ENCODE results near the gene PEX10.
"Not testable (repeated sequence)": the region's sequence is repeated elsewhere in the genome, so short reads cannot be mapped to it uniquely, and the experiment has no call there.

Gene PEX10

GRCh38 chr1:2443277-2444137 is 31.1 kb upstream of the PEX10 start:
- DNase-seq: no peak

GRCh38 chr1:2442661-2443060 is 30.3 kb upstream of the PEX10 start:
- DNase-seq: no peak

- no peak for DNase-seq
Observed at GRCh38 chr1:2441746-2442145, 29.4 kb upstream of the PEX10 start.

GRCh38 chr1:2440346-2440745 is 28.0 kb upstream of the PEX10 start:
- not testable (repeated sequence) for DNase-seq

- no peak for DNase-seq
Observed at GRCh38 chr1:2439369-2439768, 27.0 kb upstream of the PEX10 start.

GRCh38 chr1:2438641-2439040 is 26.3 kb upstream of the PEX10 start:
- no peak for DNase-seq

- no peak for DNase-seq
Observed at GRCh38 chr1:2438038-2438437, 25.7 kb upstream of the PEX10 start.

GRCh38 chr1:2437617-2438016 is 25.3 kb upstream of the PEX10 start:
- DNase-seq: no peak

- no peak for DNase-seq
Observed at GRCh38 chr1:2436876-2437275, 24.5 kb upstream of the PEX10 start.

GRCh38 chr1:2435746-2436355 is 23.5 kb upstream of the PEX10 start:
- no peak for DNase-seq

GRCh38 chr1:2435091-2435490 is 22.7 kb upstream of the PEX10 start:
- DNase-seq: no peak

- DNase-seq: no peak
Observed at GRCh38 chr1:2433936-2434655, 21.7 kb upstream of the PEX10 start.

GRCh38 chr1:2433196-2433595 is 20.8 kb upstream of the PEX10 start:
- no peak for DNase-seq

GRCh38 chr1:2432441-2432844 is 20.1 kb upstream of the PEX10 start:
- DNase-seq: no peak

- no peak for DNase-seq
Observed at GRCh38 chr1:2431518-2431917, 19.2 kb upstream of the PEX10 start.

GRCh38 chr1:2431103-2431502 is 18.7 kb upstream of the PEX10 start:
- DNase-seq: no peak

GRCh38 chr1:2430592-2430973 is 18.2 kb upstream of the PEX10 start:
- no peak for DNase-seq

GRCh38 chr1:2429780-2430591 is 17.6 kb upstream of the PEX10 start:
- DNase-seq: no peak

- DNase-seq: no peak
Observed at GRCh38 chr1:2428490-2428889, 16.1 kb upstream of the PEX10 start.

- no peak for DNase-seq
Observed at GRCh38 chr1:2427976-2428375, 15.6 kb upstream of the PEX10 start.

- DNase-seq: no peak
Observed at GRCh38 chr1:2427051-2427450, 14.7 kb upstream of the PEX10 start.

GRCh38 chr1:2426540-2426939 is 14.2 kb upstream of the PEX10 start:
- DNase-seq: no peak

- no peak for DNase-seq
Observed at GRCh38 chr1:2425892-2426291, 13.5 kb upstream of the PEX10 start.

Data from effector CD4-positive, alpha-beta T cell (primary cell).